HEK293 (cell line): ENCODE results near the gene CDK14.

Experiments used
- CTCF ChIA-PET: fragments of 350-600 bp; formaldehyde crosslinking; extraction: SDS; loops from one replicate; lab custom pipeline; 2021; ENCODE audit warnings: antibody characterized with exemption; lab: Yijun Ruan, JAX
- POLR2A ChIA-PET: fragments of 300-600 bp; formaldehyde crosslinking; extraction: SDS; loops from one replicate; lab custom pipeline; 2020; ENCODE audit warnings: antibody characterized with exemption, inconsistent platforms; lab: Yijun Ruan, JAX
- H3K27ac ChIP-seq: fragments of 200-500 bp; sonication (Bioruptor generic); 2 replicates; pipeline ENCODE4 v1.5.1; 2014; ENCODE audit warnings: low read depth, low read length, control low read depth, inconsistent platforms; ENCODE audit errors: extremely low read depth
- H3K36me3 ChIP-seq, 2 experiments: fragments of 200-500 bp in 1 of 2; sonication (Bioruptor generic) in 1 of 2; 1 replicate in 1 of 2; 2 replicates in 1 of 2; pipeline ENCODE4 v1.5.1; 2014 to 2017; ENCODE audit warnings: inconsistent platforms in 2 of 2, low read length in 2 of 2; ENCODE audit not compliant: control insufficient read depth in 2 of 2, insufficient read depth in 1 of 2
- H3K4me1 ChIP-seq: fragments of 200-500 bp; sonication (Bioruptor generic); 2 replicates; pipeline ENCODE4 v1.5.1; 2014; ENCODE audit warnings: mild to moderate bottlenecking, low read length, inconsistent platforms; ENCODE audit not compliant: control insufficient read depth, insufficient read depth
- H3K4me3 ChIP-seq: 2 replicates; pipeline ENCODE4 v1.5.1; 2011; ENCODE audit warnings: low read depth, mild to moderate bottlenecking, control low read depth, low read length, moderate library complexity
- H3K9me3 ChIP-seq: fragments of 200-500 bp; sonication (Bioruptor generic); 2 replicates; pipeline ENCODE4 v1.5.1; 2014; ENCODE audit warnings: low read depth, low read length, inconsistent platforms; ENCODE audit not compliant: control insufficient read depth, insufficient read depth
- GLIS1 ChIP-seq: fragments of 450-650 bp; formaldehyde crosslinking; IDR thresholded peaks from 2 replicates; pipeline ENCODE4 v1.5.1; 2016; ENCODE audit warnings: missing biosample characterization, missing genetic modification characterization
- HOXD13 ChIP-seq: sonication (generic); formaldehyde crosslinking; IDR thresholded peaks from 2 replicates; pipeline ENCODE4 v1.8.0; 2022; ENCODE audit warnings: missing genetic modification reagents, borderline replicate concordance
- KLF16 ChIP-seq: fragments of 450-650 bp; formaldehyde crosslinking; IDR thresholded peaks from 2 replicates; pipeline ENCODE4 v1.5.1; 2017; ENCODE audit warnings: missing biosample characterization, missing genetic modification characterization
- REPIN1 ChIP-seq: fragments of 450-650 bp; formaldehyde crosslinking; IDR thresholded peaks from 2 replicates; pipeline ENCODE4 v1.5.1; 2017; ENCODE audit warnings: missing biosample characterization, missing genetic modification characterization, low read depth
- YY2 ChIP-seq: fragments of 450-650 bp; formaldehyde crosslinking; IDR thresholded peaks from 2 replicates; pipeline ENCODE4 v1.5.1; 2016; ENCODE audit warnings: missing biosample characterization, missing genetic modification characterization
- ZNF223 ChIP-seq: fragments of 450-650 bp; formaldehyde crosslinking; IDR thresholded peaks from 2 replicates; pipeline ENCODE4 v1.5.1; 2016; ENCODE audit warnings: missing biosample characterization, missing genetic modification characterization
- ZNF324 ChIP-seq: fragments of 450-650 bp; formaldehyde crosslinking; IDR thresholded peaks from 2 replicates; pipeline ENCODE4 v1.5.1; 2016; ENCODE audit warnings: missing biosample characterization, missing genetic modification characterization
- ZNF37A ChIP-seq: fragments of 450-650 bp; IDR thresholded peaks from 2 replicates; pipeline ENCODE4 v1.5.1; 2018; ENCODE audit warnings: missing biosample characterization, missing genetic modification characterization
- ZNF549 ChIP-seq: fragments of 450-650 bp; IDR thresholded peaks from 2 replicates; pipeline ENCODE4 v1.5.1; 2018; ENCODE audit warnings: missing biosample characterization, missing genetic modification characterization, mild to moderate bottlenecking, inconsistent platforms, moderate library complexity
- ZNF623 ChIP-seq: fragments of 450-650 bp; formaldehyde crosslinking; IDR thresholded peaks from 2 replicates; pipeline ENCODE4 v1.5.1; 2016; ENCODE audit warnings: missing biosample characterization, missing genetic modification characterization
- ZNF837 ChIP-seq: fragments of 450-650 bp; formaldehyde crosslinking; IDR thresholded peaks from 2 replicates; pipeline ENCODE4 v1.5.1; 2016; ENCODE audit warnings: missing biosample characterization, missing genetic modification characterization
- TF ChIP-seq, protein P1 (sequence below): fragments of 450-650 bp; formaldehyde crosslinking; IDR thresholded peaks from 2 replicates; pipeline ENCODE4 v1.5.1; 2017; ENCODE audit warnings: missing biosample characterization, missing genetic modification characterization
- TF ChIP-seq, protein P2 (sequence below): fragments of 450-650 bp; formaldehyde crosslinking; conservative IDR thresholded peaks from 2 replicates; pipeline ENCODE4 v1.5.1; 2016; ENCODE audit warnings: low read depth, missing biosample characterization, missing genetic modification characterization
- TF ChIP-seq, protein P3 (sequence below): fragments of 450-650 bp; formaldehyde crosslinking; optimal IDR thresholded peaks from 2 replicates; pipeline ENCODE3; 2016; ENCODE audit warnings: missing biosample characterization, mild to moderate bottlenecking, missing genetic modification characterization
- TF ChIP-seq, protein P4 (sequence below): fragments of 450-650 bp; formaldehyde crosslinking; IDR thresholded peaks from 2 replicates; pipeline ENCODE4 v1.5.1; 2017; ENCODE audit warnings: missing biosample characterization, mild to moderate bottlenecking, missing genetic modification characterization, moderate library complexity

CDK14 gene

DNA sequence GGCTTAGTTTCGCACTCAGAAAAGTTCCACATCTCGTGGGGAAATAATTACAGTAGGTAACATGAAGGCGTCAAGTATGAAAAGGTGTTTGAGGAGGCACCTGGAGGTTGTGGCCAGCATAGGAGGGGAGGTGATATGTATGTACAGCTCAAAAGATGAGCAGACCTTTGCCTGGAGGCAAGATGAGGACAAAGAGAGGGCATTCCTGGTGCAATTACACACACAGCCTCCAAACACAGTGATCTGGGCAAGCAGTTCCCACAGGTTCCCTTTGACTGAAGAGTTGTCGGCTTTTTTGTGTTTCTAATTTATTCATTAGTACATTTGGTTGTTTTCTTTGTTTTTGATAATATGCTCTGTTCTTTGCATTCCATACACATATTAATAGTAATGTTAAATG lies 46.9 kb downstream of the CDK14 start:
- ChIA-PET POLR2A (no interaction called here), CTCF (interaction anchor here (0.8 kb wide), 2 partner anchors 14 to 188 kb away, joined by 3 read pairs; no protein-coding TSS in a partner anchor)
- Histone ChIP-seq H3K9me3 (no peaks in the 10 kb centered on the region; the same call in 1 of the 2 replicates), H3K4me1 (no peaks in the 10 kb centered on the region)
- TF ChIP-seq, protein P1, sequence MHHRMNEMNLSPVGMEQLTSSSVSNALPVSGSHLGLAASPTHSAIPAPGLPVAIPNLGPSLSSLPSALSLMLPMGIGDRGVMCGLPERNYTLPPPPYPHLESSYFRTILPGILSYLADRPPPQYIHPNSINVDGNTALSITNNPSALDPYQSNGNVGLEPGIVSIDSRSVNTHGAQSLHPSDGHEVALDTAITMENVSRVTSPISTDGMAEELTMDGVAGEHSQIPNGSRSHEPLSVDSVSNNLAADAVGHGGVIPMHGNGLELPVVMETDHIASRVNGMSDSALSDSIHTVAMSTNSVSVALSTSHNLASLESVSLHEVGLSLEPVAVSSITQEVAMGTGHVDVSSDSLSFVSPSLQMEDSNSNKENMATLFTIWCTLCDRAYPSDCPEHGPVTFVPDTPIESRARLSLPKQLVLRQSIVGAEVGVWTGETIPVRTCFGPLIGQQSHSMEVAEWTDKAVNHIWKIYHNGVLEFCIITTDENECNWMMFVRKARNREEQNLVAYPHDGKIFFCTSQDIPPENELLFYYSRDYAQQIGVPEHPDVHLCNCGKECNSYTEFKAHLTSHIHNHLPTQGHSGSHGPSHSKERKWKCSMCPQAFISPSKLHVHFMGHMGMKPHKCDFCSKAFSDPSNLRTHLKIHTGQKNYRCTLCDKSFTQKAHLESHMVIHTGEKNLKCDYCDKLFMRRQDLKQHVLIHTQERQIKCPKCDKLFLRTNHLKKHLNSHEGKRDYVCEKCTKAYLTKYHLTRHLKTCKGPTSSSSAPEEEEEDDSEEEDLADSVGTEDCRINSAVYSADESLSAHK (tag by site-specific recombination): no peak
- TF ChIP-seq ZNF223 (tag by site-specific recombination) (no peak), GLIS1 (tag by site-specific recombination) (no peak)
- TF ChIP-seq, all 188 proteins: peak for 0
- Histone ChIP-seq H3K36me3 (no peaks in the 10 kb centered on the region), H3K4me3 (no peak overlapping the region), H3K27ac (no peak overlapping the region)

DNA sequence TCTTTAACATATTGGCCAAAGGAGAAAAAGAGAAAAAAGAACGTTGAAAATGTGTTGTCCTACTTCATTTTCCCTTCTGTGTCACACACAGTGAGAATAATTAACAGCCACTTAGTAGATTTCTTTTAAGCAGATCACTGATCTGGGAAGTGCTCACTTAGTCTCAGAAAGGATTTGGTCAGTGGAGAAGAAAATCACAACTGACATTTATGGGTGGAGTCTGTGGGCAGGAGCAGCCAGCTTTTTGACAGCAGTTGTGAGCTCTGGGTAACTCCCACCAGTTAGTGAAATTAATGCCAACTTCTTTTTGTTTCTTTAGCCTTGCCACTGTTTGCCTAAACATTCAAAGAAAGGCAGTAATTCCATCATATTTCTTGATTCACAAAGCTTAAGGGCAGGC lies 49.7 kb downstream of the CDK14 start:
- CTCF ChIA-PET: interaction anchor here (0.6 to 0.9 kb wide), 2 partner anchors 190 to 1138 kb away, joined by 3 to 5 read pairs; no protein-coding TSS in a partner anchor
- no peak for TF ChIP-seq ZNF324 (tag by site-specific recombination)
- TF ChIP-seq KLF16: no peak
- TF ChIP-seq ZNF37A (tag by site-specific recombination): no peak
- no peak for TF ChIP-seq ZNF549 (tag by site-specific recombination)
- TF ChIP-seq HOXD13 (CRISPR knock-in tag): no peak
- TF ChIP-seq ZNF837 (tag by site-specific recombination): no peak
- TF ChIP-seq, protein P2, sequence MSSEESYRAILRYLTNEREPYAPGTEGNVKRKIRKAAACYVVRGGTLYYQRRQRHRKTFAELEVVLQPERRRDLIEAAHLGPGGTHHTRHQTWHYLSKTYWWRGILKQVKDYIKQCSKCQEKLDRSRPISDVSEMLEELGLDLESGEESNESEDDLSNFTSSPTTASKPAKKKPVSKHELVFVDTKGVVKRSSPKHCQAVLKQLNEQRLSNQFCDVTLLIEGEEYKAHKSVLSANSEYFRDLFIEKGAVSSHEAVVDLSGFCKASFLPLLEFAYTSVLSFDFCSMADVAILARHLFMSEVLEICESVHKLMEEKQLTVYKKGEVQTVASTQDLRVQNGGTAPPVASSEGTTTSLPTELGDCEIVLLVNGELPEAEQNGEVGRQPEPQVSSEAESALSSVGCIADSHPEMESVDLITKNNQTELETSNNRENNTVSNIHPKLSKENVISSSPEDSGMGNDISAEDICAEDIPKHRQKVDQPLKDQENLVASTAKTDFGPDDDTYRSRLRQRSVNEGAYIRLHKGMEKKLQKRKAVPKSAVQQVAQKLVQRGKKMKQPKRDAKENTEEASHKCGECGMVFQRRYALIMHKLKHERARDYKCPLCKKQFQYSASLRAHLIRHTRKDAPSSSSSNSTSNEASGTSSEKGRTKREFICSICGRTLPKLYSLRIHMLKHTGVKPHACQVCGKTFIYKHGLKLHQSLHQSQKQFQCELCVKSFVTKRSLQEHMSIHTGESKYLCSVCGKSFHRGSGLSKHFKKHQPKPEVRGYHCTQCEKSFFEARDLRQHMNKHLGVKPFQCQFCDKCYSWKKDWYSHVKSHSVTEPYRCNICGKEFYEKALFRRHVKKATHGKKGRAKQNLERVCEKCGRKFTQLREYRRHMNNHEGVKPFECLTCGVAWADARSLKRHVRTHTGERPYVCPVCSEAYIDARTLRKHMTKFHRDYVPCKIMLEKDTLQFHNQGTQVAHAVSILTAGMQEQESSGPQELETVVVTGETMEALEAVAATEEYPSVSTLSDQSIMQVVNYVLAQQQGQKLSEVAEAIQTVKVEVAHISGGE (tag by site-specific recombination): no peak
- TF ChIP-seq YY2 (tag by site-specific recombination): no peak
- no peak for TF ChIP-seq REPIN1
- TF ChIP-seq, all 188 proteins: peak for 0
- POLR2A ChIA-PET: interaction anchor here (0.7 kb wide), 1 partner anchor 422 kb away, joined by 7 read pairs; no protein-coding TSS in a partner anchor
- no peak overlapping the region for H3K4me3 ChIP-seq
- H3K36me3 ChIP-seq: no peaks in the 10 kb centered on the region
- no peaks in the 10 kb centered on the region; the same call in 1 of the 2 replicates for H3K9me3 ChIP-seq
- no peaks in the 10 kb centered on the region for H3K4me1 ChIP-seq
- no peak overlapping the region for H3K27ac ChIP-seq

DNA sequence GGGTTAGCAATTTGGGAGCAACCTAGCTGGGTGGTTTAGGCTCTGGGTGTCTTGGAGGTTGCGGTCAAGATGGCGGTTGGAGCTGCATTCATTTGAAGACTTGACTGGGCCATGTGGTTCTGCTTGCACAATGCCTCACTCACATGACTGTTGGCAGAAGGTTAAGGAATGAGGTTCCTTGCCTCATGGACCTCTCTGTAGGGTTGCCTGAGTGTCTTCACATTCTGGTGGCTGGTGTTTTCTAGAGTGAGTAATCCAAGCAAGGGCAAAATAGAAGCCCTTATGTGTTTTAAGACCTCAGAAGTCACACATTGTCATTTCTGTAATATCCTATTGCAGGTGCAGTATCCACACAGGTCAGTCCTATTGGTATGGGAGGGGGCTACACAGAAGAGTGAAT lies 52.0 kb downstream of the CDK14 start:
- CTCF ChIA-PET: interaction anchor here (1.4 kb wide), 1 partner anchor 19 kb away, joined by 4 read pairs; no protein-coding TSS in a partner anchor
- POLR2A ChIA-PET: no interaction called here
- TF ChIP-seq, protein P3, sequence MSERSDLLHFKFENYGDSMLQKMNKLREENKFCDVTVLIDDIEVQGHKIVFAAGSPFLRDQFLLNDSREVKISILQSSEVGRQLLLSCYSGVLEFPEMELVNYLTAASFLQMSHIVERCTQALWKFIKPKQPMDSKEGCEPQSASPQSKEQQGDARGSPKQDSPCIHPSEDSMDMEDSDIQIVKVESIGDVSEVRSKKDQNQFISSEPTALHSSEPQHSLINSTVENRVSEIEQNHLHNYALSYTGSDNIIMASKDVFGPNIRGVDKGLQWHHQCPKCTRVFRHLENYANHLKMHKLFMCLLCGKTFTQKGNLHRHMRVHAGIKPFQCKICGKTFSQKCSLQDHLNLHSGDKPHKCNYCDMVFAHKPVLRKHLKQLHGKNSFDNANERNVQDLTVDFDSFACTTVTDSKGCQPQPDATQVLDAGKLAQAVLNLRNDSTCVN: no peak
- TF ChIP-seq, protein P4, sequence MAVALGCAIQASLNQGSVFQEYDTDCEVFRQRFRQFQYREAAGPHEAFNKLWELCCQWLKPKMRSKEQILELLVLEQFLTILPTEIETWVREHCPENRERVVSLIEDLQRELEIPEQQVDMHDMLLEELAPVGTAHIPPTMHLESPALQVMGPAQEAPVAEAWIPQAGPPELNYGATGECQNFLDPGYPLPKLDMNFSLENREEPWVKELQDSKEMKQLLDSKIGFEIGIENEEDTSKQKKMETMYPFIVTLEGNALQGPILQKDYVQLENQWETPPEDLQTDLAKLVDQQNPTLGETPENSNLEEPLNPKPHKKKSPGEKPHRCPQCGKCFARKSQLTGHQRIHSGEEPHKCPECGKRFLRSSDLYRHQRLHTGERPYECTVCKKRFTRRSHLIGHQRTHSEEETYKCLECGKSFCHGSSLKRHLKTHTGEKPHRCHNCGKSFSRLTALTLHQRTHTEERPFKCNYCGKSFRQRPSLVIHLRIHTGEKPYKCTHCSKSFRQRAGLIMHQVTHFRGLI (tag by site-specific recombination): no peak
- TF ChIP-seq ZNF623 (tag by site-specific recombination): no peak
- H3K4me3 ChIP-seq: no peak overlapping the region
- H3K9me3 ChIP-seq: no peaks in the 10 kb centered on the region
- no peaks in the 10 kb centered on the region for H3K36me3 ChIP-seq
- H3K27ac ChIP-seq: no peak overlapping the region
- H3K4me1 ChIP-seq: no peaks in the 10 kb centered on the region
